Measurements from ENCODE around the gene L3MBTL3. TPM values are rescaled to one million over a fixed set of nuclear protein-coding genes. Genes with fewer than 3 reads are reported as not detected.
A peak's percentile ranks its signal among the peaks of the same experiment; 100 is the strongest.

L3MBTL3 gene
- total and polyA plus RNA-seq, 12 donors: 0.77 to 4.0 (median 2.3) TPM

DNA sequence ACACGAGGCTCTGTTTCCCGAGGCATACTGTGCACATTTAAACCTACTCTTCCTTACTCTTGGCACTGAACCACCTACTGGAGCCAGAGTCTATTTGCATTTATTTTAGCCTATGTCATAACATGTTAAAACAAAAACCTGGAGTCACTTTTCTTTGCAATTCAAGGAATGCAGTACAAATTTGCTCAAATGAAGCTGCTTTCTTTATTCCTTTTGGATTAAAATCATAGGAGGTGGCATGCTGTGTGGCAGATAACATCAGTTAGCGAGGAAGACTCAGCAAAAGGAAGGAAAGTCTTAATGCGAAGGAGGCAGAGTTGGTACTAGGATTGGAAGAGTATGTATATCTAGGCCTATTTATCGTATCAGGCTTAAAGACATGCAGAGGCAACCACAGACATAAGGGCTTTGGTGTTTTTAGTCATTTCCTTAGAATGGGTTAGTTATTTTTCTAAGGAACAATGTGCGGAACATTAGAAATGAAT is 111.4 kb downstream of the L3MBTL3 start:
- Histone ChIP-seq H3K27me3 (no peaks in the 10 kb centered on the region), H3K4me1 (no peaks in the 10 kb centered on the region), H3K36me3 (peaks cover 0 to 6% (median 0%) of the 10 kb centered on the region in 9 donors), H3K9me3 (peaks cover 0 to 5% (median 0%) of the 10 kb centered on the region in 11 donors), H3K27ac (no peak overlapping the region), H3K4me3 (no peak overlapping the region)
- WGBS, 2 donors: 94 to 97% methylated on average over 6 of the region's 6 CpGs
- intact Hi-C loops (cut with DNase I): no loop called here
- ATAC-seq (no peak), DNase-seq (no peak)
- TF ChIP-seq, protein P1, sequence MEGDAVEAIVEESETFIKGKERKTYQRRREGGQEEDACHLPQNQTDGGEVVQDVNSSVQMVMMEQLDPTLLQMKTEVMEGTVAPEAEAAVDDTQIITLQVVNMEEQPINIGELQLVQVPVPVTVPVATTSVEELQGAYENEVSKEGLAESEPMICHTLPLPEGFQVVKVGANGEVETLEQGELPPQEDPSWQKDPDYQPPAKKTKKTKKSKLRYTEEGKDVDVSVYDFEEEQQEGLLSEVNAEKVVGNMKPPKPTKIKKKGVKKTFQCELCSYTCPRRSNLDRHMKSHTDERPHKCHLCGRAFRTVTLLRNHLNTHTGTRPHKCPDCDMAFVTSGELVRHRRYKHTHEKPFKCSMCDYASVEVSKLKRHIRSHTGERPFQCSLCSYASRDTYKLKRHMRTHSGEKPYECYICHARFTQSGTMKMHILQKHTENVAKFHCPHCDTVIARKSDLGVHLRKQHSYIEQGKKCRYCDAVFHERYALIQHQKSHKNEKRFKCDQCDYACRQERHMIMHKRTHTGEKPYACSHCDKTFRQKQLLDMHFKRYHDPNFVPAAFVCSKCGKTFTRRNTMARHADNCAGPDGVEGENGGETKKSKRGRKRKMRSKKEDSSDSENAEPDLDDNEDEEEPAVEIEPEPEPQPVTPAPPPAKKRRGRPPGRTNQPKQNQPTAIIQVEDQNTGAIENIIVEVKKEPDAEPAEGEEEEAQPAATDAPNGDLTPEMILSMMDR (IDR thresholded peaks at IDR 0.05): no peak

DNA sequence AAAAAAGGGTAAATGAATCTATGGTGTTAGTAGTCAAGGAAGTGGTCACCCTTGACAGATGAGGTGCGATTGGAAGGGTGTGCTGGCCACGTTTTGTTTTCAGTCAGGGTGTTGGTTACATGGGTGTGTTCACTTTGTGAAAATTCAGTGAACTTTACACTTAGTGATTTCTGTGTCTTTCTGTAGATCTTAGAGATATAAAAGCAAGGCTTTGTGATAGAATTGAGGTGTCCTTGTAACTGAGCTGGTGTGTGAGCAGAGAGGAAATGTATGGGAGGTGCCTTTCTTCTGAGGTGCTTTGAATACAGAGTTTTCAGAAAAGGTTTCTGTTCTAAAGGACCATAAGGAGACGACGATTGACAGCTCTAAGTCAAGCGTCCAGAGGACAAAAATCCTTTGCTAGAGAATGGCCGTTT is 113.9 kb downstream of the L3MBTL3 start:
- peaks cover 0 to 16% (median 0%) of the 10 kb centered on the region in 9 donors for H3K36me3 ChIP-seq
- intact Hi-C loops (cut with DNase I): no loop called here

GRCh38 chr6:130134582-130134981 is 116.2 kb downstream of the L3MBTL3 start:
- intact Hi-C loops (cut with DNase I): no loop called here
- Histone ChIP-seq H3K36me3 (peaks cover 0 to 16% (median 0%) of the 10 kb centered on the region in 9 donors), H3K27ac (no peak overlapping the region), H3K27me3 (no peaks in the 10 kb centered on the region), H3K4me1 (no peaks in the 10 kb centered on the region), H3K9me3 (peaks cover 0 to 3% (median 0%) of the 10 kb centered on the region in 11 donors), H3K4me3 (no peak overlapping the region)
- no peak for ATAC-seq
- WGBS, 2 donors: 81 to 86% methylated on average over 2 of the region's 2 CpGs
- TF ChIP-seq, protein P1 (IDR thresholded peaks at IDR 0.05): no peak
- no peak for DNase-seq

More for the DNA sequence above, 113.9 kb downstream of the L3MBTL3 start:
- Histone ChIP-seq H3K27ac (peak overlapping the region in 1 of 10 donors; percentile 64), H3K27me3 (no peaks in the 10 kb centered on the region), H3K4me1 (no peaks in the 10 kb centered on the region), H3K4me3 (no peak overlapping the region), H3K9me3 (peaks cover 0 to 5% (median 0%) of the 10 kb centered on the region in 11 donors)
- TF ChIP-seq, protein P1 (IDR thresholded peaks at IDR 0.05): no peak
- no peak for ATAC-seq
- WGBS, 2 donors: 82 to 85% methylated on average over 6 of the region's 6 CpGs
- no peak for DNase-seq

DNA sequence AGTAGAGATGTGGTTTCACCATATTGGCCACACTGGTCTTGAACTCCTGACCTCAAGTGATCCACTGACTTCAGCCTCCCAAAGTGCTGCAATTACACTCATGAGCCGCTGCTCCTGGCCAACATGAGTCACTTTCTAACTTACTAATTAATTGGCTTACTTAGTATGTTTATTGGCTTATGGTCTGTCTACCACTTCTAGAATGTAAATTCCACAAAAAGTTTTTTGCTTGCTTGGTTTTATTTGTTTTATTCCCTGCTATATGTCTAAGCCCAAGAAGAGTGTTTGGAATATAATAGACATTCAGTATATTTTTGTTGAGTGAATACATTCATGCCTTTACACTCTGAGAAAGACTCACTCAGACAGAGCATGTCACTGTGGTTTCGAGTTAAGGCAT is 118.4 kb downstream of the L3MBTL3 start:
- DNase-seq: no peak
- intact Hi-C loops (cut with DNase I): loop anchor here in 1 of 10 donors (5.0 kb wide), 1 partner anchor 1546 kb away; no protein-coding TSS in a partner anchor
- no peak overlapping the region for H3K27ac ChIP-seq
- WGBS, 2 donors: 95 to 96% methylated on average over 2 of the region's 2 CpGs
- ATAC-seq: no peak
- TF ChIP-seq, protein P1 (IDR thresholded peaks at IDR 0.05): no peak
- H3K27me3 ChIP-seq: no peaks in the 10 kb centered on the region
- peaks cover 0 to 19% (median 0%) of the 10 kb centered on the region in 9 donors for H3K36me3 ChIP-seq
- no peak overlapping the region for H3K4me3 ChIP-seq
- peaks cover 0 to 13% (median 0%) of the 10 kb centered on the region in 9 donors for H3K4me1 ChIP-seq
- H3K9me3 ChIP-seq: no peaks in the 10 kb centered on the region
